ENCODE data around the gene SEM1.
A peak's percentile ranks its signal among the peaks of the same experiment; 100 is the strongest.
"Not testable (repeated sequence)": the region's sequence is repeated elsewhere in the genome, so short reads cannot be mapped to it uniquely, and the experiment has no call there.

The SEM1 gene

DNA sequence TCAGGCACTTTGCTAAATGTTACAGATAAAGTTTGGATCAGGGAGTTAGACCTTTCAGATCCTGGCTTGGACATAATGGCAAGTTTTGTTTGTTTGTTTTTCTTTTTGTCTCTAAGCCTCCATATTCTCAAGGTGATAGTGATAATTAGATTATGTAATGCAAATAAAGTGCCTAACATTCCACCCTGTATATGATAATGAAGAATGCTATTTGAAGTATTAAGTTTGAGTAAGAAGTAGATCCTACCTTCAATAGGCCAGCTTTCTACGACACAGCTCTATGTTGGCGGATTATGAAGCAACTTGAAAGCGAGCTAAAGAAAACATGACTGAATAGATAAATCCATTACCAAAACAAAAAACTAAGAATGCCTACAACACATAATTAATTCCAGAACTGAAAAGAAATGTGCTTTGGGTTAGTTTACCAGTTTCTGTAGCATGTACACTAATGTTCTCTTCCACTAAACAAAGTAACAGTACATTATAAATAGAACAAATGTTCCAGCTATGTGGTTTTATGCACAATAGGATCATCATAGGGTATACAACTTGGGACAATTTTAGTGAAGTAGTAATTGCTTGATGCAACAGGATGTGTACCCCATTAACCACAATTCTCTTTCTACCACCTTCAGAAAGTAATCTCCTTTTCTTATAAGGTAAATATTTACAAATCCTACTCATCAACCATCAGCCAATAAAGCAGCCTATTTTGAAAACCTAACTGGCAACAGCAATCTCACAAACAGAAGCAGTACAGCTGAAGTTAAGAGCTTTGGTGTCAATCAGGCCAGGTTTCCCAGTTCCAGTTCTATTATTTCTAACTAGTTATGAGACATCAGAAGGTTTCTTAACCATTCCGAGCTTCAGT is 1.5 kb downstream of the SEM1 start:
- Histone ChIP-seq H3K36me3 (peaks cover 36% of the 10 kb centered on the region), H3K27ac (no peak overlapping the region), H3K9ac (peak overlapping the region; percentile 89), H4K20me1 (peaks cover 61% of the 10 kb centered on the region), H3K27me3 (no peaks in the 10 kb centered on the region), H3K4me3 (peak overlapping the region; percentile 91), H3K4me2 (peak overlapping the region; percentile 91), H3K4me1 (peaks cover 15% of the 10 kb centered on the region), H3K9me3 (peaks cover 15% of the 10 kb centered on the region)
- no peak for TF ChIP-seq Cebpa-rat (IDR thresholded peaks at IDR 0.05)

DNA sequence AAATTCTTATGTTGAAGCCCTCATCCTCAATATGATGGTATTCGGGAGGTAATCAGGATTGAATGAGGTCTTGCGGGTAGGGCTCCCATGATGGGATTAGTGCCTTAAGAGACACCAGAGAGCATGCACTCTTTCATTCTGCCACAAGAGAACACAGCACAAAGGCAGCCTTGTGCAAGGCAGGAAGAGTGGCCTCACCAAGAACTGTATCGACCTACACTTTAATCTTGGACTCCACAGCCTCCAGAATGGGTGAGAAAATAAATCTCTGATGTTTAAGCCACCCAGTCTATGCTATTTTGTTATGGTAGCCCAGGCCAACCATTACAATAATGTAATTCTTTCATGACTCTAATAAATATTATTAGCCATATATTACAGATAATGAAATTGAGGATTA is 8.4 kb downstream of the SEM1 start:
- Histone ChIP-seq H3K9me3 (peaks cover 3% of the 10 kb centered on the region; the same call in 1 of the 2 replicates), H3K4me2 (no peak overlapping the region)

DNA sequence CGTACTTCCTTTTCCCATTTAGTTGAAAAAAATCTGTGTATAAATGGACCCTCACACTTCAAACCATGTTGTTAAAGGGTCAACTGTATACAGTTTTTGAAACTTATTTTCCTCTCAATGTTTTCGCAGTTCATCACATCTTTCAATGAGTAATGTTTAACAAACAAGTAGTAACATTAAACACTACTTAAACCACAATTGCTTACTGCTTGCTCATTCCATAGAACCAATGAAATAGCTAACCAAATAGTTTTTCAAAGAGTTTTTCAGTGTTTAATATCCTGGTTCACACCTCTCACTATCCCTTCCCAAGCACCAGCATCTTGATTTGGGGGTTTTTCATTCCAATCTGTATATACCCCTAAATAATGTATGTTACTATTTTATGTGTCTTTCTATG is 9.1 kb downstream of the SEM1 start:
- peaks cover 3% of the 10 kb centered on the region; the same call in 1 of the 2 replicates for H3K9me3 ChIP-seq
- no peak overlapping the region for H3K27ac ChIP-seq
- H3K27me3 ChIP-seq: no peaks in the 10 kb centered on the region
- no peak for TF ChIP-seq Cebpa-rat (IDR thresholded peaks at IDR 0.05)
- H3K4me3 ChIP-seq: no peak overlapping the region
- no peak overlapping the region for H3K9ac ChIP-seq
- H3K36me3 ChIP-seq: peaks cover 51% of the 10 kb centered on the region
- H3K4me2 ChIP-seq: no peak overlapping the region
- H4K20me1 ChIP-seq: peaks cover 99% of the 10 kb centered on the region
- no peaks in the 10 kb centered on the region for H3K4me1 ChIP-seq

More for the DNA sequence above, 8.4 kb downstream of the SEM1 start:
- Histone ChIP-seq H4K20me1 (peaks cover 99% of the 10 kb centered on the region), H3K27me3 (no peaks in the 10 kb centered on the region), H3K4me1 (no peaks in the 10 kb centered on the region), H3K9ac (no peak overlapping the region), H3K27ac (no peak overlapping the region), H3K4me3 (no peak overlapping the region), H3K36me3 (peaks cover 57% of the 10 kb centered on the region)
- TF ChIP-seq Cebpa-rat (IDR thresholded peaks at IDR 0.05): no peak

DNA sequence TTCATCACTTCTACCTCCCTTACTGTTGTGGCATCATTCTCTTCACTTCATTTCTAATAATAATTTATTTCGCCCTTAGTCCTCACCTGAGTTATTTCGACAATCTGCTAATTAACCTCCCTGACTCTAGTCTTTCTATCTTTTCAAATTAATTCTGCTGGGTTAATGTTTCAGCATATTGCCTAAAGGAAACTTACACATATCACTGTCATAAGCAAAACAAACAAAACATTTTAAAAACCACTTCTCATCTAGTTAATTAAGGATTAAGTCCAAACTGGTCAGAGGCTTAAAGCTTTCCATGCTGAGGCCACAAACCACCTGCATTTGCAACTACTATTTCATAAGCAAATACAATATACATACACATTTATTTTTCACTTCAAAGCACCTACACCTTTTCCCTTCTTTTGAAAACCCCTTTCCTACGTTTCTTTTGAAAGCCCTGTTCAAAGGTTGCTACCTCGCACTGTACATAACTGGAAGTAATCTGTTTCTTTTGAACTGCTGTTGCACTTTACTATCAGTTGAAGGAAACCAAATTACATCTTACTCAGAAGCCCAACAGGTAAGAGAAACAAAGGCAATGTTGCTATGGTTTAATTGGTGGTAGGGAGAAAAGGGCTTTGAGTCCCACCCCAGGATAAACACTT is 10.3 kb downstream of the SEM1 start:
- Histone ChIP-seq H4K20me1 (peaks cover 99% of the 10 kb centered on the region), H3K36me3 (peaks cover 47% of the 10 kb centered on the region), H3K4me2 (no peak overlapping the region), H3K9ac (no peak overlapping the region), H3K27ac (no peak overlapping the region), H3K27me3 (no peaks in the 10 kb centered on the region), H3K4me1 (no peaks in the 10 kb centered on the region), H3K4me3 (no peak overlapping the region), H3K9me3 (peaks cover 3% of the 10 kb centered on the region; the same call in 1 of the 2 replicates)
- no peak for TF ChIP-seq Cebpa-rat (IDR thresholded peaks at IDR 0.05)

DNA sequence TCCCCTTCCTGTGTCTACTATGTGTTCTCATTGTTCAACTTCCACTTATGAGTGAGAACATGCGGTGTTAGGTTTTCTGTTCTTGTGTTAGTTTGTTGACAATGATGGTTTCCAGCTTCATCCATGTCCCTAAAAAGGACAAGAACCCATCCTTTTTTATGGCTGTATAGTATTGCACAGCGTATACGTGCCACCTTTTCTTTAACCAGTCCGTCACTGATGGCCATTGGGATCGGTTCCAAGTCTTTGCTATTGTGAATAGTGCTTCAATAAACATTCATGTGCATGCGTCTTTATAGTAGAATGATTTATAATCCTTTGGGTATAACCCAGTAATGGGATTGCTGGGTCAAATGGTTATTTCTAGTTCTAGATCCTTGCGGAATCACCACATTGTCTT is 11.2 kb downstream of the SEM1 start:
- H3K27ac ChIP-seq: not testable (repeated sequence)

DNA sequence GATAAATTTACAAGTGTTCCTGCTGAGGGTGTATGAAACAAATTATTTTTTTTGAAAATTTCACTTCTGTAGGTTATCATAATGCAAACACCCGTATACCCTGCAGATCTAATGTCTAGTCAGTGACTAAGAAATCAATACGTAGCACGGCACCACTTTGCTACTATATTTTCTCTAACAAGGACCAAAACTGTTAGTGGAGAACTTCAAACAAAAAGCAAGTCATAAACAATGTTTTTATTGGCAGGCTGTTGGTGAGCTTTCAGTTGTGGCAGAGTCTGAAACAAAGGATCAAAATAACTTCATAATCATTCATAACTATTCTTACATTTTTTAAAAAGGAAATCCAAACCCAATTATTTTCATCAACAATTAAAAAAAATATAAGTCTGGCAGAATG is 11.8 kb downstream of the SEM1 start:
- Histone ChIP-seq H3K9ac (no peak overlapping the region), H3K4me3 (no peak overlapping the region), H3K27me3 (no peaks in the 10 kb centered on the region), H3K4me2 (no peak overlapping the region), H3K4me1 (no peaks in the 10 kb centered on the region), H3K27ac (no peak overlapping the region), H4K20me1 (peaks cover 91% of the 10 kb centered on the region), H3K36me3 (peaks cover 47% of the 10 kb centered on the region), H3K9me3 (peaks cover 3% of the 10 kb centered on the region; the same call in 1 of the 2 replicates)
- TF ChIP-seq Cebpa-rat (IDR thresholded peaks at IDR 0.05): no peak

More for the DNA sequence above, 11.2 kb downstream of the SEM1 start:
- H4K20me1 ChIP-seq: peaks cover 97% of the 10 kb centered on the region
- not testable (repeated sequence) for H3K9ac ChIP-seq, H3K4me2 ChIP-seq, H3K4me3 ChIP-seq, H3K4me1 ChIP-seq, H3K9me3 ChIP-seq, H3K27me3 ChIP-seq
- peaks cover 50% of the 10 kb centered on the region for H3K36me3 ChIP-seq

DNA sequence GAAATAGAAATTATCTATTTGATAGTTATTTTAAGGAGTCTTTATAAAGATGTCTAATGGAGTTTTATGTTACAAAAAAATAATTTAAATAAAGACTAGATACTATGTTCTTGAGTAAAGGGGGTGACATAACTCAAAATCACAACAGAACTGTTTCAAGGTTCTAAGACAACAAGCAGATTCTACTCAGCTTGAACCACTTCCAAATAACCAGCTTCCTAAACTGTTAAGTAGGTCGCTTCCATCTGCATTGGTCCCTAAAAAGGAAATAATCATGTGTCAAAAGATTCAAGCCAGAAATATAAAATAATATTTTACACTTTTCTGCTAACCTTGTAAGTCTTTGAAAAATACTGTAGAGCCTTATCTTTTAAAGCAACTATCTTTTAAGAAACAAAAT is 14.1 kb downstream of the SEM1 start:
- H3K27me3 ChIP-seq: no peaks in the 10 kb centered on the region
- H3K36me3 ChIP-seq: peaks cover 51% of the 10 kb centered on the region
- no peak overlapping the region for H3K27ac ChIP-seq
- H3K4me2 ChIP-seq: no peak overlapping the region
- peaks cover 82% of the 10 kb centered on the region for H4K20me1 ChIP-seq
- H3K9me3 ChIP-seq: no peaks in the 10 kb centered on the region
- 0 out of 2 replicates have a peak, but pooled peaks cover 2% of the 10 kb centered on the region for H3K4me1 ChIP-seq
- no peak overlapping the region for H3K9ac ChIP-seq
- H3K4me3 ChIP-seq: no peak overlapping the region
- TF ChIP-seq Cebpa-rat (IDR thresholded peaks at IDR 0.05): no peak

DNA sequence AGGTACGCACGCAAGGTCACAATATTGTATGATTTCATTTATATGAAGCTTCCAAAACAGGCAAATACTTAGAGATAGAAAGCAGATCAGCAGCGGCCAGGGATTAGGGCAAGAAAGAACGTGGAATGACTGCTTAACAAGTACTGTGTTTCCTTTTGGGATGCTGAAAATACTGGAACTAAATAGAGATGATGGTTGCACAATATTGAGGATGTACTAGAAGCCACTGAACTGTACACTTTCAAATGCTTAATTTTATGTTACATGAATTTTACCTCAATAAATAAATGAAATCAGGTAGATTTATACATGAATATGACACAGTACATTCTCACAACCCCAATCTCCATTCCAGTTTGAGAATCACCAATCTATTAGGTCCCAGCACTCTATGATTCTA is 15.6 kb downstream of the SEM1 start:
- peaks cover 52% of the 10 kb centered on the region for H3K36me3 ChIP-seq
- H3K4me1 ChIP-seq: 0 out of 2 replicates have a peak, but pooled peaks cover 6% of the 10 kb centered on the region
- H3K9me3 ChIP-seq: no peaks in the 10 kb centered on the region
- no peak for TF ChIP-seq Cebpa-rat (IDR thresholded peaks at IDR 0.05)
- H3K4me2 ChIP-seq: no peak overlapping the region
- H3K9ac ChIP-seq: no peak overlapping the region
- H3K27ac ChIP-seq: no peak overlapping the region
- H3K4me3 ChIP-seq: no peak overlapping the region
- peaks cover 74% of the 10 kb centered on the region for H4K20me1 ChIP-seq
- H3K27me3 ChIP-seq: no peaks in the 10 kb centered on the region

DNA sequence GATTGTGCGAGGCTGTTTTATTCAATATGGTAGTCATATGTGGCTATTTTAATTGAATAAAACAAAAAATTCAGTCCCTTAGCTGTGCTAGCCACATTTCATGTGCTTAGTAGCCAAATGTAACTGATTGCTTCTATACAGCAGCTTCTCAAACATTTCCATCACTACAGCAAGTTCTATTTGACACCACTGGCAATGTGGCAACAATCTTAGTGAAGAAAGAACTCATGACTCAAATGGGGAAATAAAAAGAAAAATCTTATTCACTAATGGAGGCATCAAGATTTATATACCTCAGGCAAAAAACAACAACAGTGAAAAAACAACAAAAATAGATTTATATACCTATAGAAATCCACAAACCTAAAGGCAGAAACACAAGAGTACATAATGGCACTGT is 17.9 kb downstream of the SEM1 start:
- no peaks in the 10 kb centered on the region; the same call in 1 of the 2 replicates for H3K9me3 ChIP-seq
- H3K4me1 ChIP-seq: 0 out of 2 replicates have a peak, but pooled peaks cover 6% of the 10 kb centered on the region
- no peak overlapping the region for H3K4me2 ChIP-seq
- no peak overlapping the region for H3K27ac ChIP-seq
- no peaks in the 10 kb centered on the region for H3K27me3 ChIP-seq
- H4K20me1 ChIP-seq: peaks cover 51% of the 10 kb centered on the region
- no peak overlapping the region for H3K9ac ChIP-seq
- no peak for TF ChIP-seq Cebpa-rat (IDR thresholded peaks at IDR 0.05)
- peaks cover 55% of the 10 kb centered on the region for H3K36me3 ChIP-seq
- no peak overlapping the region for H3K4me3 ChIP-seq

DNA sequence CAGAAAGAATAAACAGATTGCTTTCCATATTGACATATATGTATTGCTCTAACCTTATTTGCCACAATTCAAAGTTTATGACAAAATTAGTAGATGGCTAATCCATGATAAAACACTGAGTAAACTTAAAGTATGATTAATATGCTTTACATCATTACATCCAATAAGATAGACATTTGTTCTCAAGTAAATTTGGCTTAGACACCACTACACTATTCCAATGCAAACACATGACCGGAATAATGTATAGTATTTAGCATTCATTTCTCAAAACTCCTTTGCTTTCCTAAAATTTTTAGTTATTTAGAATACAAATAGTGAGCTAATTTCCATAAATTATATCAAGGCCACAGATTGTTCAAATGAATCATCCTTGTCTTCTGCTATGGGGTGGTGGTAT is 20.2 kb downstream of the SEM1 start:
- Histone ChIP-seq H4K20me1 (peaks cover 28% of the 10 kb centered on the region), H3K9ac (no peak overlapping the region), H3K36me3 (peaks cover 67% of the 10 kb centered on the region), H3K4me3 (no peak overlapping the region), H3K27me3 (no peaks in the 10 kb centered on the region), H3K27ac (no peak overlapping the region), H3K4me1 (peaks cover 12% of the 10 kb centered on the region; the same call in 1 of the 2 replicates), H3K4me2 (no peak overlapping the region), H3K9me3 (peaks cover under 1% of the 10 kb centered on the region)
- no peak for TF ChIP-seq Cebpa-rat (IDR thresholded peaks at IDR 0.05)

Data from BLaER1 (cell line).